NCI-H2196 (cell line): ENCODE measurements around the gene LYPD6B.

Experiments
- DNase-seq: peaks from one replicate; lab custom pipeline; 2025; ENCODE audit not compliant: unreplicated experiment; lab: John Stamatoyannopoulos, UW

Gene LYPD6B

GRCh38 chr2:149039213-149039724, 770 bp downstream of the LYPD6B start:
- no peak for DNase-seq

DNA sequence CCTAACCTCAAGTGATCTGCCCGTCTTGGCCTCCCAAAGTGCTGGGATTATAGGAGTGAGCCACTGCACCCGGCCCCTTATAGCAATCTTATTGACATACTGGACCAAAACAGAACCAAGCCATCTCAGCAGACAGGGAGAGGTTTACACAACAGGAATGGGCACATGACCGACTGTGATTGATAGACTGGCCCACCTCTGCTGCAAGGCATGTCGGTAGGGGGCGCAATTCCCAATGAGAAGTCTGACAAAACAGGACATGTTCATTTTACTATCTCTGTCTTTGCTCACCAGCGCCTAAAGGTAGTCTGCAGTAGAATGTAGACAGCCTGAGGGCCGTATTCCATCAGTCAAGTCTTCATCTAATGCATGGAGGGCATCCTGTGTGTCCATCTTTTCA, 2.0 kb downstream of the LYPD6B start:
- DNase-seq = no peak

GRCh38 chr2:149041482-149041881, 3.0 kb downstream of the LYPD6B start:
- no peak for DNase-seq

DNA sequence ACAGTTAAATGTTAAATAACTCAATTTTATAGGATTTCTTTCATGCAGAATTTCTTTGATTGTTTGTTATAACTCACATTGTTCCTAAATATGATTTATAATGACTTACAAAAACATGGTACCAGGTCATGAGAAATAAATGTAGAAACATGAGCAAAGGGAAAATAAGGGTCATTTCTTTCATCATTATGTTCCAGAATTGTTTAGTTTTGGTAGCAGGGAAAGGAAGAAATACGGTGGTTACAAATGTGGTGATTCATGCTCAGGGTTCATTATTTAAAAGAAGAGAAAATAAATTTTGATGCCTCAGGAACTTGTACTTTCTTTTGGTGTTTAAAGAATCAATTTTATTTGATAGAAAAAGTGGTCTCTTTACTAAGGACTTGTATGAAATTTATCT, 4.4 kb downstream of the LYPD6B start:
- DNase-seq = no peak

- DNase-seq = no peak
Measured at GRCh38 chr2:149044500-149044899, 6.0 kb downstream of the LYPD6B start.

GRCh38 chr2:149047118-149047517, 8.6 kb downstream of the LYPD6B start:
- no peak for DNase-seq

DNA sequence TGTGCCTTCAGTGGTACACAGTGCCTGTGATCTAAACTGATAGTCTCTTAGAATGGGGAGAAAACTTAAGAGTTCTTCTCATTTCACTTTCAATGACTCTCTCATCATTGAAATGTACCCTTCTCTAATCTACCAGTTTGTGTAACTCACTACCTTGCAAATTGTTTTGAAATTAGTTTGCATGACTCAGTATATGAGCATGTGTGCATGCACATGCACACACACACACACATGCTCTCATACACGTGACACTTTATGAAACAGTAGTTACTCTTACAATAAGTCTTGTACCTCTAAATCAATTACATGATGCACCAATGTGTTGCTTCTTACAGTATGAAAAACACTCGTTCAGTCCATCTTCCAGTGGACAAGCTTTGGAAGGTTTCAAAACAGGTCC, 10.6 kb downstream of the LYPD6B start:
- no peak for DNase-seq

DNA sequence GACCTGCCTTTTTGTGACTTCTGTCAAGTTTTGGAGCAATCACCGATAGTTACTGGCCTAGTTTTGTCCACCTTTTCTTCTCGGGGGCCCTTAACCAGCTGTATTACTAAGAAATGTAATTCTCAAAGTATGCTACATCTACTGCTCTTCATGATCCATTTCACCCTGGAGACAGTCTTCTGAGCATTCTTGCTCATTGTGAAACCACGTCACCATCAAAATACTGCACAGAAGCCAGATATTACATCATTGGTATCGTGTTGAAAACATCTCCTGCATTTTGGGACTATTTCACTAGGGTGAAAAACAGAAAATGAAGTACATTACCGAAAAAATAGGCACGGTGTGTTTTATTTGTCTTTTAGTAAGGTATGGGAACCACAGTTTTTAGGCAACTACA, 11.7 kb downstream of the LYPD6B start:
- DNase-seq = no peak

DNA sequence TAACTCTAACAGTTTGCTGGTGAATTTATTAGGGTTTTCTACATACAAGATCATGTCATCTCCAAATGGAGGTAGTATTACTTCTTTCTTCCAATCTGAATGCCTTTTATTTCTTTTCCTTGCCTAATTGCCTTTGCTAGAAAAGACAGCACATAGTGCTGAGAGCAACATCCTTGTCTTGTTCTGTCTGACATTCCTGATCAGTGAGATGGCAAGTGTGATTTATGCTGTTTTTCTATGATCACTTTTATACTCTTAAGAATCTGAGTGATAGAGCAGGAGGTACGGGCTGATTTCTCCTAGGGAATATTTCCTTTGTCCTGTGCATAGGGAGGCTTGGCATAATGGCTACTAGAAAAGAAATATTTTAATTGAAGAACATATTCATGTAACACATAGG, 17.3 kb downstream of the LYPD6B start:
- no peak for DNase-seq

GRCh38 chr2:149056541-149057255, 18.2 kb downstream of the LYPD6B start:
- DNase-seq = no peak

GRCh38 chr2:149057401-149057800, 18.9 kb downstream of the LYPD6B start:
- no peak for DNase-seq

DNA sequence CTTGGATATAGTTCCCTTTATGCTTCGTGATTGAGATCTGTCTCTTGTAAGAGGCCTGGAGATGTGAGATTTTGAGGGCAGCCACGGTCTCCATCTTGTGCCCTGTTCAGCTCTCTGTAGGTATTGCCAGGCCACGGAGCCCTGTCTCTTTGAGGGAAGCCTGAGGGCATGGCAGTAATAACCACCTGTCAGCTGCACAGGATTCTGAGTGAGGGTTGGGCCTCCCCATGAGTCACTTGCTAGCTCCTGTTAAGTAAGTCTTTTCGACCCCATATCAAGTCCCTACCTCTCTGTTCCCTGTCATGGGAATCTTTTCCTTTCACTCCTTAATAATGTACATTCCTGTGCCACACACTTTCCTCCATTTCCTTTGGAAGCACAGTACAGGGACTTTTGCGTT, 20.4 kb downstream of the LYPD6B start:
- no peak for DNase-seq

DNA sequence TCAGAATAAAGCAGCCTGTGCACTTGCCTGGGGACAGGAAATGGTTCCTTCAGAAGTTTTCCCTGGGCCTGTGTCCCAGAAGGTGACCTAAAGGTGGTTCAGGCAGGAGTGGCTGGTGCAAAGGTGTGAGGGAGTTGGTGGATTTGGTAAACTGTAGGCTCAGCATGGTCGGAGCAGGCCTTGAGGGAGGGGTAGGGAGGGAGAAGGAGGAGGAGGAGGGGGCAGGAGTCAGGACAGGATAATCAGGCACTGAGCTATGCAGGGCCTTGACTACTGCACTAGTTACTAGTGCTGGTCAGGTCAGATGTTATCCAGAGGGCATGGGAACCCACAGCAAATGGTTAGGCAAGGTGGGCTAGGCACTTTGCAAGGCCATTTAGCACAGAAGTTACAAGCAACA, 21.3 kb downstream of the LYPD6B start:
- DNase-seq = no peak

- no peak for DNase-seq
Measured at GRCh38 chr2:149061133-149061745, 22.7 kb downstream of the LYPD6B start.

DNA sequence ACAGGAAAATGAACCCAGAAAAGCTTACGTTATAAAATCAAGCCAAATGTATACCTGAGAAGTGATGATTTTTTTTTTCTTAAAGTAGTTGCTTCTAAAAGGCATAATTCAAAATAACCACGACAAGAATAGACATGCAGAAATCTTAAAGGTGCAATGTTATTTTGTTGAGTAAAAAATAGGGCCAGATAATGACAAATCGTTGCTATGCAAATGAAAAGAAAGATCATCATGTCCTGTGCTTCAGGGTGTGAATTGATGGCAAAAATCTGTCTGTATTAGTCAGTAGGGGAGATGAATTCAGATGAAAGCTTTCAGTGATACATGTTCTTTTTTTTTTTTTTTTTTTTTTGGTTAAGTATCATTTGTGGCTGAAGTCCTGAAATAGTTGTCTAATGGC, 24.0 kb downstream of the LYPD6B start:
- no peak for DNase-seq

DNA sequence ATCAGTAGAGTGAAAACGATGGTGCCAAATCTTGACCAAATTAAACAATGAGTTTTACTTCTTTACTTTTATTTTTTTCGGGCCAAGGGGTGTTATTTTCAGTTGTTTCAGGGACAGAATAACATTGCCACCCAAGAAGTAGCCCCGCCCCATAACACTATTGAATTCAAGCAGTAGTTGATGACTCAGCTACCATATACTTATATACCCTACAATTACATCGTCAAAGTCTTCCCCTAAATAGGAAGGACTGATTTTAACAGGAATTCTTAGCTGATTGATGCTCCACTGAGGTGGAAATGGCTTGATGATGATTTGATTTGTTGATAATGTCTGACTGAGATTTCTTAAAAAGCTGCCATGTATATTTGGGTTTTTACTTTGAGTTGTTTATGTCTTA, 24.7 kb downstream of the LYPD6B start:
- no peak for DNase-seq

DNA sequence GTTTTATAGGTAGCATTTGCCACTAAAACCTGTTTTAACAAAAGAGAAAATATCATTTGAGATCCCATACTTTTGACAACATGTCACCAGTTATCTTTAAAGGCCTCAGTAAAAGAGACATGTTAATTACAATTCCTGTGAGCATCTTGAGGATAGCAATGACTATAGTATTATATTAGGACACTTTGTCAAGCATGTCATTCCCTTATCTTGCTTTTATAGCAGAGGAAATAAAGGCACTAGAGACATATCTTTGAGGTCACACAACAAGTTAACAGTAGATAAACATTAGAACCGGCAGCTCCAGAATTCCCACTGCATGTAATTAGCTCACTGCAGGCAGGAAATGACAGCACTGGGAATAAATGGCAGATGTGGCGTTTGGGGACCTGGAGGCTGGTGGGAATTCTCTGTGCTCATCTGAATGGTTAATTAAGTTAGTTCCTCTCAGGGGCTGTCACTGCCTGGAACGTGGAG, 25.9 kb downstream of the LYPD6B start:
- no peak for DNase-seq

DNA sequence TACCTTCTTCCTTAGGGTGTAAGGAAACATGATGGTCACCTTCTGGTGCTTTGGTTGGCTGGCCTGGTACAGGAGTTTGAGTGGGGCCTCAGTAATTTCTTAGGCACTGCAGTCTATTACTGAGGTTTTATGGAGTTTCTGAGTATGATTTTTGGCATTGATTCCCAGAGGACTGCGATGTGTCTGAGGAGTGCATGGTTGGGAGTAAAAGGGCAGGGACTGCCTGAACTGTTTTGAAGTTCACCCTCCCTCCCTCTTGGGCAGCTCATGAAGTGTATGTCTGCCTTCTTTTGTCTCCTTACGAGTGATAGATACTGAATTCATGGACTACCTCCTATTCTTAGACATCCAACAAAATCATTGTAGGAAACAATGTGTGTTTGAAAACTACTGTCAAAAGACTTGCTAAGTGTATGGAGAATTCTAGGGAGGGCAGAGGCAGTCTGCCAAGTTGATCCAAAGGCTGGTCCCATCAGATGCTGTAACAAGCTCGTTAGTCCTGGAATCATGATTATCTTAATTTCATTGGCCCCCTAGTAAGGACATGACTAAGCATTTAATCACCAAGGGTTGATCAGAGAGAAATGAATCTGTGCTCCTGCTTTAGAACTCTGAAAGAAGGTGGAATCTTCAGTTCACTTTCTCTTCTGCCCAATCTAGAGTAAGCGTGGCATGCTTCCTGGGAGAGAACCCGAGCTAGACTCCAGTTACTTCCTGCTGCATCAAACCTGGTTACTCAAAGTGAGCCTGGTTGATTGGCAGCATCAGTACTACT, 26.5 kb downstream of the LYPD6B start:
- no peak for DNase-seq

DNA sequence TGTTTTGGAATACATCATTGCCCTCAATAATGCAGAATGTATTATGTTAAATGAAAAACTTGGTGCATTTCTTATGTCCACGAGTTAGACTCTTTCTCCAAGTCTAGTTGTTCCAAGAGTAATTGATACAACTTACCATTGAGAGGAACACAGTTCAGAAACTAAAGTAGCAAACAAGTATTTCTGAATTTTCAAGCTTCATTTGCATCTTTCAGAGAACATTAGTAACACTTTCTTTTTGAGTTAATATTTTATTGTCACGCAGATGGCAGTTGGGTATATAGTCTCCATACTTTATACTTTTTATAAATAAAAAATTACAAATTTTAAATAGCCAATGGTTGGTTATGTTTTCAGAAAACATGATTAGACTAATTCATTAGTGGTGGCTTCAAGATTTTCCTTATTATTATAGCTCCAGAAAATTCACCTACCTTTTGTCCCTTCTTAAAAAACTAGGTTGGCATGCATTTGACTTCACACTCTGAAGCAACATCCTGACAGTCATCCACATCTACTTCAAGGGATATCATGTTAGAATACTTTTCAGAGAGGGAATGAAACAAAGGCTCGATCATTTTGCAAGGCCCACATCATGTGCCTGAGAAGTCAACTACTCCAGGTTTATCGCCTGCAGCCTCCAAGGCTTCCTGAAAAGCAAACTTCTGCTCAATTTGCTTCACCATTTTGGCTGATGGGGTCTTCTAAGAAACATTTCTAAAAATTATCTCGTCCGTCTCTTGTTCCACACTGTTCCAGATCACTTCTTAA, 29.9 kb downstream of the LYPD6B start:
- DNase-seq = no peak

GRCh38 chr2:149068996-149069888, 30.7 kb downstream of the LYPD6B start:
- no peak for DNase-seq
